Activated CD4-positive, alpha-beta T cell treated with anti-CD3 and anti-CD28 coated beads, Interleukin-2, amount 10 ng/mL, durations not matched to agents 7 days and 5 days (primary cell): ENCODE measurements around the gene SH2B2. TPM values are rescaled to one million over a fixed set of nuclear protein-coding genes. Genes with fewer than 3 reads are reported as not detected.
A peak's percentile ranks its signal among the peaks of the same experiment; 100 is the strongest.
"Not testable (repeated sequence)": the region's sequence is repeated elsewhere in the genome, so short reads cannot be mapped to it uniquely, and the experiment has no call there.

Source experiments
- CTCF ChIA-PET: fragments of 350-600 bp; sonication (Branson Sonifier 250); formaldehyde crosslinking; loops from one replicate; lab custom pipeline; 2021; ENCODE audit warnings: antibody characterized with exemption; lab: Charles Lee
- POLR2A ChIA-PET: fragments of 350-600 bp; sonication (Branson Sonifier 250); formaldehyde crosslinking; loops from one replicate; lab custom pipeline; 2021; ENCODE audit warnings: antibody characterized with exemption; lab: Charles Lee
- DNase-seq: peaks from one replicate; pipeline ENCODE4 v3.0.0-alpha.2; 2020
- H3K27ac Mint-ChIP-seq: one replicate; pipeline ENCODE4 v1.8.0; 2021; ENCODE audit warnings: mild to moderate bottlenecking, moderate library complexity, mixed read lengths
- H3K27me3 Mint-ChIP-seq: one replicate; pipeline ENCODE4 v1.8.0; 2021; ENCODE audit warnings: mixed read lengths
- H3K36me3 Mint-ChIP-seq: one replicate; pipeline ENCODE4 v1.8.0; 2021; ENCODE audit warnings: low read depth, mixed read lengths
- H3K4me1 Mint-ChIP-seq: one replicate; pipeline ENCODE4 v1.8.0; 2021; ENCODE audit warnings: mixed read lengths
- H3K4me3 Mint-ChIP-seq: one replicate; pipeline ENCODE4 v1.8.0; 2021; ENCODE audit warnings: mild to moderate bottlenecking, moderate library complexity, mixed read lengths
- H3K9me3 Mint-ChIP-seq: one replicate; pipeline ENCODE4 v1.8.0; 2021; ENCODE audit warnings: mixed read lengths
- total RNA-seq, 2 experiments: library from RNA; stranded (reverse); gene quantifications; one replicate each; pipeline ENCODE4 v1.2.3, GENCODE V29; 2021

The SH2B2 gene
- total RNA-seq, 2 experiments from 2014 or later: 0.12 to 0.50 TPM

DNA sequence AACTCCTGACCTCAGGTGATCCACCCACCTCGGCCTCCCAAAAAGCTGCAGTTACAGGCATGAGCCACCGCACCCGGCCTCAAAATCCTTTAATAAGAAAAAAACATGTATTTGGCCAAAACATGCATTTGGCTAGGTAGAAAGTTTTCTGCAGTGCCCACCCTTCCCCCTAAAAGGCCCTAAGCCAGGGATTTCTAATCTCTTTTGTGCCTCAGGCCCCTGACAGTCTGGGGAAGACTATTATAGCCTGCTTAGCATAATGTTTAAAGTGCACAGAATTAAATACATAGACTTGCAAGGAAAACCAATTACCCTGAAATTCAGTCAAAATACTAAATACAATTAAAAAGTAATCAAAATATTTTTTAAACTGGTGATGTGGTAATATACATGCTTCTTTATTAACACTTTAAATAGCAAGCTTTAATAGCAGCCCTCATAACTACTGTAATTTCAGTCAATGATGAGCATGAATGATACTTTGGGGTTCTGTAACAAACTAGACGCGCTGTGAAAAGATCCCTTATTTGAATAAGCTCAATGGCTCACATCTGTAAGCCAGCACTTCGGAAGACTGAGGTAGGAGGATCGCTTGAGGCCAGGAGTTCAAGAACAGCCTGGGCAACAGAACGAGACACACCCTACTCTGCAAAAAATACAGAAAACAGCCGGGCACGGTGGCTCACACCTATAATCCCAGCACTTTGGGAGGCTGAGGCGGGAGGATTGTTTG, 39.7 kb downstream of the SH2B2 start:
- Mint-ChIP-seq H3K27ac (no peak overlapping the region), H3K9me3 (no peaks in the 10 kb centered on the region), H3K4me3 (no peak overlapping the region), H3K36me3 (no peaks in the 10 kb centered on the region), H3K4me1 (peaks cover 8% of the 10 kb centered on the region), H3K27me3 (peaks cover 24% of the 10 kb centered on the region)
- CTCF ChIA-PET: no interaction called here
- POLR2A ChIA-PET: no interaction called here
- DNase-seq: no peak

- H3K4me3 Mint-ChIP-seq, H3K36me3 Mint-ChIP-seq, POLR2A ChIA-PET, CTCF ChIA-PET, H3K27ac Mint-ChIP-seq, H3K9me3 Mint-ChIP-seq, DNase-seq, H3K4me1 Mint-ChIP-seq: not testable (repeated sequence)
- H3K27me3 Mint-ChIP-seq: peaks cover 20% of the 10 kb centered on the region
These were observed 40.5 kb downstream of the SH2B2 start for GRCh38 chr7:102327183-102327582.

- H3K9me3 Mint-ChIP-seq, POLR2A ChIA-PET, H3K4me3 Mint-ChIP-seq, H3K4me1 Mint-ChIP-seq, H3K36me3 Mint-ChIP-seq, DNase-seq: not testable (repeated sequence)
- peaks cover 15% of the 10 kb centered on the region for H3K27me3 Mint-ChIP-seq
- CTCF ChIA-PET: interaction anchor here (0.6 kb wide), 1 partner anchor 175 kb away, joined by 3 read pairs; no protein-coding TSS in a partner anchor
- H3K27ac Mint-ChIP-seq: peak overlapping the region; percentile 81
These were observed 42.2 kb downstream of the SH2B2 start for GRCh38 chr7:102328863-102329262.

- peaks cover 15% of the 10 kb centered on the region for H3K27me3 Mint-ChIP-seq
- POLR2A ChIA-PET, H3K4me1 Mint-ChIP-seq, H3K27ac Mint-ChIP-seq, H3K9me3 Mint-ChIP-seq, DNase-seq, H3K4me3 Mint-ChIP-seq, H3K36me3 Mint-ChIP-seq: not testable (repeated sequence)
- CTCF ChIA-PET: interaction anchor here (0.6 kb wide), 1 partner anchor 176 kb away, joined by 3 read pairs; no protein-coding TSS in a partner anchor
These were observed 42.7 kb downstream of the SH2B2 start for GRCh38 chr7:102329366-102329765.

DNA sequence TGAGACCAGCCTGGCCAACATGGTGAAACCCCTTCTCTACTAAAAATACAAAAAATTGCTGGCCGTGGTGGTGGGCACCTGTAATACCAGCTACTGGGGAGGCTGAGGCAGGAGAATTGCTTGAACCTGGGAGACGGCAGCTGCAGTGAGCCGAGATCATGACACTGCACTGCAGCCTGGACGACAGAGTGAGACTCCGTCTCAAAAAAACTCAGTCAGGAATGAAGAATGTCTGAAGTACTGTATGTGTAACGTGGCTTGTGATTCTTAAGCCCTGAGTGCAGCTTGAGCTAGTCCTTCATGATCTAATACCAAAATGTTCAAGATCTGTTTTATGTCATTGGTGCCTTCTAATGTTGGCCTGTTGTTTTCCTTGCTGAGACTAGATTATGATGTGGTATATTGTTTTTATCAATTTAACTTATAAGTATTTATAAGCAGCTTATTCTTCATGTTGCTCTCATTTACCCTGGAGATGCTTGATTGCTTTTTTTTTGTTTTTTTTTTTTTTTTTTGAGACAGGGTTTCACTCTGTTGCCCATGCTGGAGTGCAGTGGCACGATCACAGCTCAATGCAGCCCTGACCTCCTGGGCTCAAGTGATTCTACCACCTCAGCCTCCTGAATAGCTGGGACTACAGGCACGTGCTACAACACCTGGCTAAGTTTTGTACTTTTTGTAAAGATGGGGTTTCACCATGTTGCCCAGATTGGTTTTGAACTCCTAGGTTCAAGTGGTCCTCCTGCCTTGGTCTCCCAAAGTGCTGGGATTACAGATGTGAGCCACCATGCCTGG, 44.2 kb downstream of the SH2B2 start:
- H3K9me3 Mint-ChIP-seq, H3K4me3 Mint-ChIP-seq, H3K36me3 Mint-ChIP-seq, H3K4me1 Mint-ChIP-seq, DNase-seq, POLR2A ChIA-PET, H3K27ac Mint-ChIP-seq: not testable (repeated sequence)
- CTCF ChIA-PET: interaction anchor here (0.6 to 1.1 kb wide), 2 partner anchors 10 to 20 kb away, joined by 3 to 4 read pairs; no protein-coding TSS in a partner anchor
- H3K27me3 Mint-ChIP-seq: peaks cover 15% of the 10 kb centered on the region

DNA sequence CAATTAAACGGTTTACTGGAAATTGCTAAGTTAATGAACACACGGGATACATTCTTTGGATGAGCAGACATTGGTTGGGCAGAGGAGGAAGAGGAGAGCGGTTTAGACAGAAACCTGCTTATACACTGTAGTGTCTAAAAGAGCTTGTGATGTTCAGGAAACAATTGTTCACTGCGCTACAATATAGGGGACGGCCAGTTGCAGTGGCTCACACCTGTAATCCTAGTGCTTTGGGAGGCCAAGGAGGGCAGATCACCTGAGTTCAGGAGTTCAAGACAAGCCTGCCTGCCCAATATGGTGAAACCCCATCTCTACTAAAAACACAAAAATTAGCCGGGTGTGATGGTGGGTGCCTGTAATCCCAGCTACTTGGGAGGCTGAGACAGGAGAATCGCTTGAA, 48.9 kb downstream of the SH2B2 start:
- H3K27ac Mint-ChIP-seq, DNase-seq, POLR2A ChIA-PET, H3K27me3 Mint-ChIP-seq, H3K36me3 Mint-ChIP-seq, H3K4me1 Mint-ChIP-seq, H3K9me3 Mint-ChIP-seq, H3K4me3 Mint-ChIP-seq: not testable (repeated sequence)
- CTCF ChIA-PET: interaction anchor here (0.6 kb wide), 1 partner anchor 36 kb away, joined by 3 read pairs; no protein-coding TSS in a partner anchor

DNA sequence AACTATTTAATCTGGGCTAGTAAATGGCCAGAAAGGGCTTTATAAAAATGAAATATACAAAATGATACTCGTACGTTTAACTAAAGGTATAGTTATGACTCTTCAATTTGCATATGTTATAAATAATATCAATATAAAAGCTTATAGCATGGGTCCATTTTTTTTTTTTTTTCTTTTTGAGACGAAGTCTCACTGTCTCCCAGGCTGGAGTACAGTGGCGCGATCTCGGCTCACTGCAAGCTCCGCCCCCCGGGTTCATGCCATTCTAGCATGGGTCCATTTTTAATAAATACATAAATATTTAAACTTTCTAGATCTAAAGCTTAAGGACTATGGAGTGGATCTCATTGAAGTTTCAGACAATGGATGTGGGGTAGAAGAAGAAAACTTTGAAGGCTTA, 50.3 kb downstream of the SH2B2 start:
- DNase-seq, H3K4me1 Mint-ChIP-seq, POLR2A ChIA-PET, H3K27me3 Mint-ChIP-seq, CTCF ChIA-PET, H3K36me3 Mint-ChIP-seq, H3K9me3 Mint-ChIP-seq, H3K27ac Mint-ChIP-seq, H3K4me3 Mint-ChIP-seq: not testable (repeated sequence)

- H3K4me3 Mint-ChIP-seq, H3K27ac Mint-ChIP-seq, DNase-seq, H3K36me3 Mint-ChIP-seq, H3K27me3 Mint-ChIP-seq, H3K4me1 Mint-ChIP-seq, H3K9me3 Mint-ChIP-seq, CTCF ChIA-PET, POLR2A ChIA-PET: not testable (repeated sequence)
These were observed 50.8 kb downstream of the SH2B2 start for GRCh38 chr7:102337420-102337819.

DNA sequence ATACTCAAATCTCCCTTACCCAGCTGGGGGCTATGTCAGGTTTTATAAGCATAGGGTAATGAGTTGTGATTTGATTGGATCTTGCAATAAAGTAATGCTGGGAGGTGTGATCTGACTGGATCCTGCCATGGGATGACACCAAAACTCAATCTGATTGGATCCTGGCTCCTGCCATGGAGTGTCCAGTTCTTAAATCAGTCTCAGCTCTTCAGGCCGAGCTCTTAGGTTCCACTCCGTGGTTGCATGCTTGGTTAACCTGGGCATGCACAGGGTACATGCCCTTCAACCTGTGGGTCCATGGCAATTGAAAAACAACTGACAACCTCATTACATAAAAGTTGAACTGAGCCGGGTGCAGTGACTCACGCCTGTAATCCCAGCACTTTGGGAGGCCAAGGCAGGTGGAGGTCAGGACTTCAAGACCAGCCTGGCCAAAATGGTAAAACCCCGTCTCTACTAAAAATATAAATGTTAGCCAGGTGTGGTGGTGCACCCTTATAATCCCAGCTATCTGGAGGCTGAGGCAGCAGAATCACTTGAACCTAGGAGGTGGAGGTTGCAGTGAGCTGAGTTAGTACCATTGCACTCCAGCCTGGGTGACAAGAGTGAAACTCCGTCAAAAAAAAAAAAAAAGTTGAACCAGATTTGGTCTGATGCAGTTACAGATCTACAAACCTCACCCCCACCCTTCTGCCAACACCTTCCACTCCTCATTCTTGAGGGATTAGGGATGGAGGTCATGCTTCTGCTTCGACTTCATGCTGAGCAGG, 54.1 kb downstream of the SH2B2 start:
- H3K27ac Mint-ChIP-seq, H3K4me1 Mint-ChIP-seq, DNase-seq, H3K27me3 Mint-ChIP-seq, POLR2A ChIA-PET, H3K36me3 Mint-ChIP-seq, H3K4me3 Mint-ChIP-seq, H3K9me3 Mint-ChIP-seq: not testable (repeated sequence)
- CTCF ChIA-PET: interaction anchor here (0.5 kb wide), 1 partner anchor 10 kb away, joined by 3 read pairs; no protein-coding TSS in a partner anchor

- not testable (repeated sequence) for H3K36me3 Mint-ChIP-seq
These were observed 60.3 kb downstream of the SH2B2 start for GRCh38 chr7:102346983-102347382.

DNA sequence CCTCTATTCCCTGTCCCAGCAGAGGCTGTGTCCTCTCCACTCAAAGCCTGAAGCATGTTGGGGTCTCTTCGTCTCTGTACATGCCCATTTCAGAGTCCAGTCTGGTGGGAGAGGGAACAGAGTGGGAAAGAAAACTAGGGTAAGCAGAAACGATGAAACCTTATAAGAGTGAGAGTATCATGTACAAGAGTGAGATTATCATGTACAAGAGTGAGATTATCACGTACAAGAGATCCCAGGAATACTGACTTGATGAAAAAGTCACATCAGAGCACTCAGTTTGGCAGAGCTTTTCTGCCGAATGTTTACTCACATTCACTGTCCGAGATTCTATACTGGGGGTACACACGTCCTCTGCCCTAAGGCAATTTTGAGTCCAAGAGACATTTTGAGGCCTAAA, 69.7 kb downstream of the SH2B2 start, which contains the start of gene SPDYE6:
SPDYE6 (minus strand) TSS at position 101 of the 400 bp plus-strand sequence. CDS start 421 bp downstream, outside the sequence.
- H3K4me1 Mint-ChIP-seq, H3K4me3 Mint-ChIP-seq, CTCF ChIA-PET, H3K27ac Mint-ChIP-seq, POLR2A ChIA-PET, H3K9me3 Mint-ChIP-seq, H3K36me3 Mint-ChIP-seq, H3K27me3 Mint-ChIP-seq, DNase-seq: not testable (repeated sequence)

More at GRCh38 chr7:102346983-102347382, 60.3 kb downstream of the SH2B2 start:
- DNase-seq, H3K4me1 Mint-ChIP-seq, H3K9me3 Mint-ChIP-seq, POLR2A ChIA-PET, H3K27ac Mint-ChIP-seq, H3K27me3 Mint-ChIP-seq, H3K4me3 Mint-ChIP-seq, CTCF ChIA-PET: not testable (repeated sequence)

- Mint-ChIP-seq H3K4me3 (peak overlapping the region; percentile 90), H3K4me1 (peaks cover 13% of the 10 kb centered on the region), H3K36me3 (peaks cover 19% of the 10 kb centered on the region), H3K27ac (peak overlapping the region; percentile 89)
- POLR2A ChIA-PET: interaction anchor here (0.7 kb wide), 1 partner anchor 31 kb away, joined by 6 read pairs; no protein-coding TSS in a partner anchor
- CTCF ChIA-PET, H3K9me3 Mint-ChIP-seq, H3K27me3 Mint-ChIP-seq: not testable (repeated sequence)
- DNase-seq: peak; percentile 96
These were observed 77.1 kb downstream of the SH2B2 start for GRCh38 chr7:102363549-102364393.
